Vagina (tissue), 2 donors: Measurements from ENCODE around the gene PTPRD. TPM values are rescaled to one million over a fixed set of nuclear protein-coding genes. Genes with fewer than 3 reads are reported as not detected.

Source experiments
- DNase-seq, 2 donors: peaks; one replicate each; pipeline ENCODE4 v3.0.0-alpha.2; 2017; ENCODE audit errors: extremely low spot score in 2 of 2
- H3K27ac ChIP-seq: fragments of 200-600 bp; sonication (generic); one replicate; pipeline ENCODE4 v1.5.1; 2019
- H3K27me3 ChIP-seq: fragments of 200-600 bp; sonication (generic); one replicate; pipeline ENCODE4 v1.5.1; 2019
- H3K36me3 ChIP-seq, 2 donors: fragments of 200-600 bp; sonication (generic); one replicate each; pipeline ENCODE4 v1.5.1; 2017 to 2019
- H3K4me1 ChIP-seq: fragments of 200-600 bp; sonication (generic); one replicate; pipeline ENCODE4 v1.5.1; 2019
- H3K4me3 ChIP-seq, 2 donors: fragments of 200-600 bp; sonication (generic); 1 replicate in 1 of 2; 2 replicates in 1 of 2; pipeline ENCODE4 v1.5.1; 2016 to 2019
- H3K9me3 ChIP-seq: fragments of 200-600 bp; sonication (generic); one replicate; pipeline ENCODE4 v1.5.1; 2019
- POLR2A ChIP-seq, 2 donors: fragments of 450-650 bp; IDR thresholded peaks; one replicate each; pipeline ENCODE4 v1.6.1; 2017; ENCODE audit warnings: antibody characterized with exemption in 2 of 2, mild to moderate bottlenecking in 2 of 2, moderate library complexity in 2 of 2
- POLR2AphosphoS5 ChIP-seq, 2 donors: sonication (generic); formaldehyde crosslinking; IDR thresholded peaks; one replicate each; pipeline ENCODE4 v1.9.0; 2017; ENCODE audit warnings: antibody characterized with exemption in 2 of 2, mild to moderate bottlenecking in 2 of 2, low read depth in 1 of 2; ENCODE audit not compliant: insufficient read depth in 1 of 2
- intact Hi-C: fragments of 100-400 bp; cut with DNase I; formaldehyde crosslinking; loops from one replicate; pipeline ENCODE4 v1.15.1; 2023
- total RNA-seq: library from RNA; depleted of rRNA; stranded (reverse); fragments of >200 nt; gene quantifications from one replicate; pipeline ENCODE4 v1.2.3, GENCODE V29; 2016
- TF ChIP-seq, protein P1 (sequence below), 3 experiments: fragments of 450-650 bp in 2 of 3; fragments of 200-600 bp in 1 of 3; sonication (generic) in 1 of 3; IDR thresholded peaks; one replicate each; pipeline ENCODE4 v1.5.1; 2017 to 2019; ENCODE audit warnings: antibody characterized with exemption in 3 of 3, mild to moderate bottlenecking in 2 of 3, moderate library complexity in 2 of 3

Gene PTPRD
- total RNA-seq, 1 donor from 2014 or later, result 10.3 TPM

DNA sequence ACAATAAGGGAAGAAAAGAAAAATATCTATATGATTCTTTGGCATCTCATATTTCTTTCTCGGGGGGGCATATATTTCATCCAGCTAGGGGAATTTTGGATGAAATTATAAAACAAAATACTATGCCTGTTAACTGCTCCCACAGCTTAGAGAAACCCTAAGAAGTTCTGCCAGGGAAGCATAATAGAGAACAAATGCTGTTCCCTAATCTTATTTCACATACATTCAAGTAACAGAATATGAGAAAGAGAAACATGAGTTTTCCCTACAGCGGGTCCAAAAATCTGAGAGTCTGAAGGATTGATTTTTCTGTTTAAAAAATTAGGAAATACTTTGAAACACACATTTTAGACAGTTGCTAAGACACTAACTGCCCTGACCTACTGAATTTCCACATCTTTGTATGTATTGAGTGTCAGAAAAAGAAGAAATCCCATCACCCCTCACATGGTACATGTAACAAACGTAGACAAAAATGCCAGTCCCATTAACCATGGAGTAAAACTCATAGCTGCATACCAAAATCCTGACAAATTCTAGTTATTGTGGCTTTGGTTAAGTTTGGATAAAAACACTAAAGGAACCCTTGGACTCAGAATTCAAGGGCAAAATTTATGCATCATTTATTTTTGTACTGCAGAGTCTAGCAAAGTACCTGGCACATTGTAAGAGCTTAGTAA, 2193.1 kb downstream of the PTPRD start:
- Histone ChIP-seq H3K27ac (no peak overlapping the region), H3K4me1 (no peaks in the 10 kb centered on the region), H3K36me3 (no peaks in the 10 kb centered on the region), H3K27me3 (no peaks in the 10 kb centered on the region), H3K9me3 (no peaks in the 10 kb centered on the region), H3K4me3 (no peak overlapping the region)
- TF ChIP-seq, protein P1, sequence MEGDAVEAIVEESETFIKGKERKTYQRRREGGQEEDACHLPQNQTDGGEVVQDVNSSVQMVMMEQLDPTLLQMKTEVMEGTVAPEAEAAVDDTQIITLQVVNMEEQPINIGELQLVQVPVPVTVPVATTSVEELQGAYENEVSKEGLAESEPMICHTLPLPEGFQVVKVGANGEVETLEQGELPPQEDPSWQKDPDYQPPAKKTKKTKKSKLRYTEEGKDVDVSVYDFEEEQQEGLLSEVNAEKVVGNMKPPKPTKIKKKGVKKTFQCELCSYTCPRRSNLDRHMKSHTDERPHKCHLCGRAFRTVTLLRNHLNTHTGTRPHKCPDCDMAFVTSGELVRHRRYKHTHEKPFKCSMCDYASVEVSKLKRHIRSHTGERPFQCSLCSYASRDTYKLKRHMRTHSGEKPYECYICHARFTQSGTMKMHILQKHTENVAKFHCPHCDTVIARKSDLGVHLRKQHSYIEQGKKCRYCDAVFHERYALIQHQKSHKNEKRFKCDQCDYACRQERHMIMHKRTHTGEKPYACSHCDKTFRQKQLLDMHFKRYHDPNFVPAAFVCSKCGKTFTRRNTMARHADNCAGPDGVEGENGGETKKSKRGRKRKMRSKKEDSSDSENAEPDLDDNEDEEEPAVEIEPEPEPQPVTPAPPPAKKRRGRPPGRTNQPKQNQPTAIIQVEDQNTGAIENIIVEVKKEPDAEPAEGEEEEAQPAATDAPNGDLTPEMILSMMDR (IDR thresholded peaks at IDR 0.05), result no peak
- TF ChIP-seq POLR2AphosphoS5 (IDR thresholded peaks at IDR 0.05; ENCODE audit: insufficient read depth in 1 of 2, low read depth in 1 of 2), result no peak
- no peak for TF ChIP-seq POLR2A (IDR thresholded peaks at IDR 0.05)
- intact Hi-C loops, result no loop called here
- DNase-seq, result no peak

DNA sequence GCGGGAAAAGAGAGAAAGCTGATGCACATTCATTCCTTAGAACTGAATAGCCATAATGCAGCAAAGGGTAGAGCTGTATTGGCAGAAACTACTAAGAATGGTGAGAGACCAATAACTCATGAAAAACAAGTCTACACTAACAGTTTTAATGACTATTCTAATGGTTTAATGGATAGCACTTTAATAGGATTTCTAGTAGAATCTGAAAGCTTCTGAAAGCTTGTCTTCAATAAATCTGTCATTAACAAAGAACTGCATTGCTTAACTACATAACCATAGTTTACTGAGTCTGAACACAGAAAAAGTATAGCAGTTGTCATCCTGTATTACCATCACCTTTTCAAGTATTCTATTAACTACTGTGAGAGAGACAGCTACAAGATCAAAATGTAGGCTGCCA, 2195.5 kb downstream of the PTPRD start:
- H3K27ac ChIP-seq, result no peak overlapping the region
- no peaks in the 10 kb centered on the region for H3K4me1 ChIP-seq
- no peaks in the 10 kb centered on the region for H3K36me3 ChIP-seq
- no peaks in the 10 kb centered on the region for H3K27me3 ChIP-seq
- no peak overlapping the region for H3K4me3 ChIP-seq
- no peaks in the 10 kb centered on the region for H3K9me3 ChIP-seq
- TF ChIP-seq POLR2AphosphoS5 (IDR thresholded peaks at IDR 0.05; ENCODE audit: insufficient read depth in 1 of 2, low read depth in 1 of 2) (no peak), POLR2A (IDR thresholded peaks at IDR 0.05) (no peak)
- TF ChIP-seq, protein P1 (IDR thresholded peaks at IDR 0.05), result no peak
- DNase-seq, result no peak
- intact Hi-C loops, result no loop called here

DNA sequence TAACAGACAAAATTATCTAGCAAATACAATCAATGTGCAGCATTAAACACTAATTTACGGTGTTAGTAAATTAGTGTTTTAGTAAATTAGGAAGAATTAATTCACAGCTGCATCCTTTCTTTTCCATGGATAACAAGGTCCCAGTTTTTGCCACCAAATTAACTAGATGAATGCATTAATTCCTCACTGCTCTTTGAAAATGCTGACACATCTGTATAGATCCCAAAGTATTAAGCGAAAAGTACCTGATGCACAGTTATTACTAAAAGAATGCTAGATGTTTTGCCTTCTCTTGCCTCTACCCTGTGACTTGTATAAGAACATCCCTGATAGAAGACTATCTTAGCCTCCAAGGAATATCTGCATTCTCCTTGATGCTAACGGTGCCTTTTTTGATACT, 2200.5 kb downstream of the PTPRD start:
- Histone ChIP-seq H3K9me3 (no peaks in the 10 kb centered on the region), H3K27ac (no peak overlapping the region)

DNA sequence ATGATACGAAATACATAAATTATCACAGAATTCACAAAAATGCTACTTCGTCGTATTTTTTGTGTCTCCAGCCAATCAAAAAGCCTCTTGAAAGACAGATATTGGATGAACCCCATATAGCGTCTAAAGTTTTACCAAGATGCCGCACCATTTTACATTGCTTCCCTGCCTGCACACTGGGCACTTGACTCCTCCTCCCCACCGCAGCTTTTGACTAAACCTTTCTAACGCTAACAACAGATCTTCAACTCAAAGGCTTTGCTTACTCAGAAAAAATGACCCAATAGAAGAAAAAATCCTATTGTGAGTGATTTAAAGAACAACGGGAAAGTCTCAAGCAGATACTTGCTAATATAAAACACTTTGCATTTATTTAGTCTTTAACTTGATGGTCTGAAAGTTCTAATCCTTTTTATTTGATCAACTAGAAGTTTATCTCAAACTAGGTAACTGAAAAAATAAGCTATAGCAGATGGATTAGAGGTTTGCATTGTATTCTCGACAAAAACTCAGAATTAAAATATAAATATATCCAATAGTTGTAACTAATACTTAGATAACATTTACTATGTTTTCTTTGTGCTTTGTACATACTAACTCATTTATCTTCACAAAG, 2204.1 kb downstream of the PTPRD start:
- no peak overlapping the region for H3K4me3 ChIP-seq
- H3K36me3 ChIP-seq, result no peaks in the 10 kb centered on the region
- intact Hi-C loops, result no loop called here
- DNase-seq, result no peak
- no peaks in the 10 kb centered on the region for H3K4me1 ChIP-seq
- TF ChIP-seq, protein P1 (IDR thresholded peaks at IDR 0.05), result no peak
- TF ChIP-seq POLR2AphosphoS5 (IDR thresholded peaks at IDR 0.05; ENCODE audit: insufficient read depth in 1 of 2, low read depth in 1 of 2) (no peak), POLR2A (IDR thresholded peaks at IDR 0.05) (no peak)
- no peak overlapping the region for H3K27ac ChIP-seq
- no peaks in the 10 kb centered on the region for H3K27me3 ChIP-seq
- no peaks in the 10 kb centered on the region for H3K9me3 ChIP-seq

More for the DNA sequence above, 2200.5 kb downstream of the PTPRD start:
- intact Hi-C loops, result no loop called here
- Histone ChIP-seq H3K4me1 (no peaks in the 10 kb centered on the region), H3K4me3 (no peak overlapping the region), H3K27me3 (no peaks in the 10 kb centered on the region), H3K36me3 (no peaks in the 10 kb centered on the region)
- TF ChIP-seq POLR2AphosphoS5 (IDR thresholded peaks at IDR 0.05; ENCODE audit: insufficient read depth in 1 of 2, low read depth in 1 of 2) (no peak), POLR2A (IDR thresholded peaks at IDR 0.05) (no peak)
- TF ChIP-seq, protein P1 (IDR thresholded peaks at IDR 0.05), result no peak
- no peak for DNase-seq
